ENCODE results near the gene STIM2.

Gene STIM2

GRCh38 chr4:27040356-27040755 is 179.7 kb downstream of the STIM2 start:
- no peak for DNase-seq (ENCODE audit: low read depth in 2 of 2)

DNA sequence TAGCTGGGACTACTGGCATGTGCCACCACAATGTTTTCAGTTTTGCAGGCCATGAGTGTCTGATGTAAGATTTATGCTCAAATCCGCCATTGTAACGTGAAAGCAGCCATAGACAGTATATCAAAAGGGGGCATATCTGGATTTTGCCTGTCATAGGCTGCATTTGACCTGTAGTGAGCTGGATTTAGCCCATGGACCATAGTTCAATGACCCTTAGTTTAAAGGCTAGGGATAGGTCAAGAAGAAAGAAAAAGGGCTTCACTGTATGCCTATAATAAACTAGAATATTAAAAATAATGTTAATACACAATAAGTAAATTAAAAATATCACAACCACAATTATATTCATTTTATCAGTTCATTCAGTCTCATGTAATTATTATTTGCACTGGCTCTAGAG is 181.8 kb downstream of the STIM2 start:
- no peak for DNase-seq (ENCODE audit: low read depth in 2 of 2)

DNA sequence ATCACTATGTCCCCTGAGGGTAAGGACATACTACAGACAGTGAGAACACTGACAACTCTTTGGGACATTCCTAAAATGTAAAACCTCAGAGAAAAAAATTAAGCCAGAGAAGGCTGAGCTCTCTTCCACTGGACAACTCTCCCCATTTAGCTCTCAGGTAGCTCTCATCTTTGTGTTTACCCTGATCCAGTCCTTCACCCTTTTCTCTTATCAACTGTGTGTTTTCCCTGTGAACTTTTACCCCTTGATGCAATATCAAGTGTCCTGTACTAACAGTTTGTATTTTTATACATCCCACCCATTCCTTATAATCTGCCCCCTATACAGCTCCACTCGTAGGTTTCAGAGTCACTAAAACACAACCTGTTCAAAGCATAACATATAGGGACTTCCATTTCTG is 182.6 kb downstream of the STIM2 start:
- DNase-seq (ENCODE audit: low read depth in 2 of 2) = no peak

- no peak for DNase-seq (ENCODE audit: low read depth in 2 of 2)
These were observed 186.2 kb downstream of the STIM2 start for GRCh38 chr4:27046851-27047250.

GRCh38 chr4:27048429-27049238 is 188.0 kb downstream of the STIM2 start:
- no peak for DNase-seq (ENCODE audit: low read depth in 2 of 2)

- DNase-seq (ENCODE audit: low read depth in 2 of 2) = no peak
These were observed 188.7 kb downstream of the STIM2 start for GRCh38 chr4:27049239-27049829.

DNA sequence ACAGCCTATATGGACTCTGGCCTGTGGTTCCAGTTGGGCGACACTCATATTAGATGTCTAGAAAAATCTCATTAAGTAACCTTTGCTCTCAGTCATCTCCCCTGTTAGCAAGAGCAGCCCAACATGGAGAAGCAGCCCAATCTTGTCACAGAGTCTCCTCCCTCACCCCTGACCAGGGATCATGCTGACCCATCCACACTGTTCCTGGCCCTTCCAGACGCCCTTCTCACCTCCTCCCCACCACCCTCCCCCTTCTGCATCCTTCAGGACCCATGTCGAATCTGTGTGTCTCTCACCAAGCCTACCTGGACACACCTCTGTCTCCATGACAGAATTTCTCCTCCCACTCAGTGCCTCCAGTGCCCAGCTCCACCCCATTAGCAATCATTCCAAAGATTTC is 190.1 kb downstream of the STIM2 start:
- DNase-seq (ENCODE audit: low read depth in 2 of 2) = no peak

- no peak for DNase-seq (ENCODE audit: low read depth in 2 of 2)
These were observed 194.7 kb downstream of the STIM2 start for GRCh38 chr4:27055221-27055760.

DNA sequence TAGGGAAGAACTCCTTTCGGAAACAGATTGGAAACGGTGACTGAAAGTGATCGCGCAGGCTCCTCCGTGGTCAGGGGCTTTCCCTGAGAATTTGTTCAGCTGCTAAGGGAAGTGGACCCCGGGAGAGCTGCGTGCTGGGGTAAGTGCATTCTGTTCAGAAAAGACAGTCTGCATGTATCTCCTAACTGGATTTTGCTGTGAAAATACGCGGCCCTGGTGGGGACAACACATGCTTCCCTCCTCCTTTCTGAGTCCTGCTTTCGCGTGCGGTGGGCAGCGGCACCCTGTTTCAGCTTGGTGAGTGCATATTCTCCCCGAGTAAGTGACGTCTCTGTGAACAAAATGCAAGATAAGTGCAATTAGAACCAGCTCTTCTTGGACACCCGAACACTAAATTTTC is 195.6 kb downstream of the STIM2 start:
- DNase-seq (ENCODE audit: low read depth in 2 of 2) = no peak

DNA sequence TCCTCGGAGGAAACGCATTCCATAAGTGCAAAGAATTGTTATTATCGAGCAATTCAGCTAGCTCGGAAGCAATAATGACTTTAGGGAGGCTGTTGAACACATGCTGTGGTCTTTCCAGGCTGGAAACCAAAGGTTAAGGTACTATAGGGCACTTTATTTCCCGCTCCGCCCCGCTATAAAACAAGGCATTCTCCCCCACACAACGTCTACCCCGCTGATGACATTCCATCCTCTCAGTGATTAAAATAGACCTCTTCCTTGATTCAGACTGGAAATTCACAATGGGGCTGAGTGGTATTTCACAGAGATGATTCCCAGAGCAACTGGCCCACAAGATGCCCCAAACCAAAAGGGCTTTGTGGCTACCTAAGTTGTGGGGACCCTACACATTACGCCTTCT is 196.4 kb downstream of the STIM2 start:
- no peak for DNase-seq (ENCODE audit: low read depth in 2 of 2)

GRCh38 chr4:27057662-27058061 is 197.0 kb downstream of the STIM2 start:
- DNase-seq (ENCODE audit: low read depth in 2 of 2) = no peak

- no peak for DNase-seq (ENCODE audit: low read depth in 2 of 2)
These were observed 198.3 kb downstream of the STIM2 start for GRCh38 chr4:27058819-27059406.

- no peak for DNase-seq (ENCODE audit: low read depth in 2 of 2)
These were observed 198.8 kb downstream of the STIM2 start for GRCh38 chr4:27059446-27059845.

- no peak for DNase-seq (ENCODE audit: low read depth in 2 of 2)
These were observed 201.6 kb downstream of the STIM2 start for GRCh38 chr4:27062256-27062655.

DNA sequence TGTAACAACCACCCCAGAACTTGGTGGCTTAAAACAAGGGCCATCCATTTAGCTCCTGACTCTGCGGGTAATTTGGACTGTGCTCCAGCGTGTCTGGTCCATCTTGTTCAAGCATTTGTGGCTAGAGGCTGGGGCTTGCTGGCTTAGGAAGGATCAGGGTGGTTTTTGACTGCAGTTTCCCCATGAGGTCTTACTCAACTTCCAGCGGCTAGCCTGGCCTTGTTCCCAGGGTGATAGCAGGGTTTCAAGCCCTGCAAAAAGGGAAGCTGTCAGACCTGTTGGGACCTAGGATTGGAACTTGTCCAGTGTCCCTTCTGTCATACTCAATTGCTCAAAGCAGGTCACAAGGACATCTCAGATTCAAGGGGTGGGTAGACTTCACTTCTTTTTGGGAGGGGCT is 205.9 kb downstream of the STIM2 start:
- DNase-seq (ENCODE audit: low read depth in 2 of 2) = no peak

GRCh38 chr4:27068151-27068867 is 207.7 kb downstream of the STIM2 start:
- no peak for DNase-seq (ENCODE audit: low read depth in 2 of 2)

Measured in stimulated activated CD8-positive, alpha-beta memory T cell treated with anti-CD3 and anti-CD28 coated beads, Interleukin-7, amount 100 ng/mL, for 4 hours (primary cell).